NCI-H2081 (cell line): ENCODE measurements around the gene UBD.

Experiments
- DNase-seq, 2 experiments: peaks; one replicate each; lab custom pipeline; 2025; lab: John Stamatoyannopoulos, UW

UBD gene

DNA sequence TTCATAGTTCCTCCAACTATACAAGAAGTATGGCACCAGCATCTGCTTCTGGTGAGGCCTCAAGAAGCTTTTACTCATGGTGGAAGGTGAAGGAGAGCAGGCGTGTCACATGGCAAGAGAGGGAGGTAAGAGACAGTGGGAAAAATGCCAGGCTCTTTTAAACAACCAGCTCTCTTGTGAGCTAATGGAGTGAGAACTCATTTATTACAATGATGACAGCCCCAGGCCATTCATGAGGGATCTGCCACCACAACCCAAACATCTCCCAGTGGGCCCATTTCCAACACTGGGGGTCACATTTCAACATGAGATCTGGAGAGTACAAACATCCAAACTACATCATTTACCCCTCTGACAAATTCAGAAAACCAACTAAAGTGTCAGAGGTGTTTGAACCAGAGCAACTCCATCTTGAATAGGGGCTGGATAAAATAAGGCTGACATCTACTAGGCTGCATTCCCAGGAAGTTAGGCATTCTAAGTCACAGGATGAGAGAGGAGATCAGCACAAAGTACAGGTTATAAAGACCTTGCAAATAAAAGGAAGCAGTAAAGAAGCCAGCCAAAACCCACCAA is 2.2 kb upstream of the UBD start:
- DNase-seq, result no peak

DNA sequence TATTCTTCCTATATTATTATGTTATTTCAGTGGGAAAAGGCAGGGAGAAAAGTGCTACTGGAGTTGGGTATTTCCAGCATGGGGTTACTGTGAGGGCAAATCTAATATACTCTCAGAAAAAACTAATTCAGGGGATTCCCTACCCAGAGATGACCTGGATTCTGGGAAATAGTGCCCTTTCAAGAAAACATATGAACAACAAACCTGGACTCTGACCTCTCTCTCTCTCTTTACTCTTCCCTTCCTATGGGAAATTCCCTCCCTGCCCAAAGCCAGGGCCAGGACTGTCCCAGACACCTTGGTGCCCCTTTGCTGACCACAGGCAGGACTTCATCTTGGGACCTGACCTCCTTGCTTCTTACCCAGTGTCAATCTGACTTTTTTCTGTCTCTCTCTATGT is 1.6 kb upstream of the UBD start:
- no peak for DNase-seq

DNA sequence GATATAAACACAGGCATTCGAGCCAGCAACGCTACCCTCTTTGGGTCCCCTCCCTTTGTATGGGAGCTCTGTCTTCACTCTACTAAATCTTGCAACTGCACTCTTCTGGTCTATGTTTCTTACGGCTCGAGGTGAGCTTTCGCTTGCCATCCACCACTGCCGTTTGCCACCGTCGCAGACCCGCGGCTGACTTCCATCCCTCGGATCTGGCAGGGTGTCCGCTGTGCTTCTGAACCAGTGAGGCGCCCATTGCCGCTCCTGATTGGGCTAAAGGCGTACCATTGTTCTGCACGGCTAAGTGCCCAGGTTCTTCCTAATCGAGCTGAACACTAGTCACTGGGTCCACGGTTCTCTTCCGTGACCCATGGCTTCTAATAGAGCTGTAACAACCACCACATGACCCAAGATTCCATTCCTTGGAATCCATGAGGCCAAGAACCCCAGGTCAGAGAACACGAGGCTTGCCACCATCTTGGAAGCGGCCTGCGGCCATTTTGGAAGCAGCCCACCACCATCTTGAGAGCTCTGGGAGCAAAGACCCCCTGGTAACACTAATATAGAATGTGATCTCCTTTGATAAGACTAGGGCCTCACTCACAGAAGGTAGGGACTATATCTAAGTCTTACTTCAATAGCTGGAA is 973 bp downstream of the UBD start:
- DNase-seq, result no peak

DNA sequence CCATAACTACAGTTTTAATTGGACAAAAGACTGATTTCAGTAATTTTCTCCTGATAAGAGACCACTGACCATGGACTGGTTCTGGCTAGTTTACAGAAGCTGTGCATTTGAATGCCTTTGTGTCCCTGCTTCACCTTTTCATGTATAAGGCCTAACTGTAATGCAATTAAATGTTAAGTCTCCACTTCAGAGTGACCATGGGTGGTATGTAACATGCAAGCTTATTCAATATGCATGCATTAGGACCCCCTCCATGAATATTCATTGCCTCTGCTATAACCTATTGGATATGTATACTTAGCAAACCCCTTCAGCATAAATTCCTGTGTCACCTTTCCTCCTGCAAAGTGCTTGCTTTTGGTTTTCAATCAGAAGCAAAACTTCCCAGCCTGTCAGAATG is 2.2 kb downstream of the UBD start:
- no peak for DNase-seq

DNA sequence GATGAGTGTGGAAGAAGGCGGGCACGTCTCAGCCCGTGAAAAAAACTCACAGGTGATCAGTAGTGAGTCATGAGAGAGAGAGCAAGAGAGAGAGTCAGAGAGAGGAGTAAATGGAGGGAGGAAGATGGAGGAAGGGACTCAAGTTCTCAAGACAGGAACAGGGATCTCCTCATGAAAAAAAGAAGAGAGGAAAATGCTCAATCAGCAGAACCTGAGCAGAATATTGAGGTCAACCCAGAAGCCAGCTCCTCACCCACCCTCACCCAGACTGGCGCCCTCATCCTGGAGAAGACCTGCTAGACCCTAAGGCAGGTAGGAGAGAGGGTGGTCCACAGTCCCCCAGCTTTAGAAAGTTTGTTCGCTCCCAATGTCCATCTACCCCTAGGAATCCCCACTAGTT is 4.8 kb downstream of the UBD start:
- DNase-seq, result no peak

DNA sequence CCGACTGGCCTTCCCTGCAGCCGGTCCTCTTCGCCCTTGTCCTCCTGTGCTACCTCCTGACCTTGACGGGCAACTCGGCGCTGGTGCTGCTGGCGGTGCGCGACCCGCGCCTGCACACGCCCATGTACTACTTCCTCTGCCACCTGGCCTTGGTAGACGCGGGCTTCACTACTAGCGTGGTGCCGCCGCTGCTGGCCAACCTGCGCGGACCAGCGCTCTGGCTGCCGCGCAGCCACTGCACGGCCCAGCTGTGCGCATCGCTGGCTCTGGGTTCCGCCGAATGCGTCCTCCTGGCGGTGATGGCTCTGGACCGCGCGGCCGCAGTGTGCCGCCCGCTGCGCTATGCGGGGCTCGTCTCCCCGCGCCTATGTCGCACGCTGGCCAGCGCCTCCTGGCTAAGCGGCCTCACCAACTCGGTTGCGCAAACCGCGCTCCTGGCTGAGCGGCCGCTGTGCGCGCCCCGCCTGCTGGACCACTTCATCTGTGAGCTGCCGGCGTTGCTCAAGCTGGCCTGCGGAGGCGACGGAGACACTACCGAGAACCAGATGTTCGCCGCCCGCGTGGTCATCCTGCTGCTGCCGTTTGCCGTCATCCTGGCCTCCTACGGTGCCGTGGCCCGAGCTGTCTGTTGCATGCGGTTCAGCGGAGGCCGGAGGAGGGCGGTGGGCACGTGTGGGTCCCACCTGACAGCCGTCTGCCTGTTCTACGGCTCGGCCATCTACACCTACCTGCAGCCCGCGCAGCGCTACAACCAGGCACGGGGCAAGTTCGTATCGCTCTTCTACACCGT is 6.1 kb downstream of the UBD start:
- DNase-seq, result no peak

DNA sequence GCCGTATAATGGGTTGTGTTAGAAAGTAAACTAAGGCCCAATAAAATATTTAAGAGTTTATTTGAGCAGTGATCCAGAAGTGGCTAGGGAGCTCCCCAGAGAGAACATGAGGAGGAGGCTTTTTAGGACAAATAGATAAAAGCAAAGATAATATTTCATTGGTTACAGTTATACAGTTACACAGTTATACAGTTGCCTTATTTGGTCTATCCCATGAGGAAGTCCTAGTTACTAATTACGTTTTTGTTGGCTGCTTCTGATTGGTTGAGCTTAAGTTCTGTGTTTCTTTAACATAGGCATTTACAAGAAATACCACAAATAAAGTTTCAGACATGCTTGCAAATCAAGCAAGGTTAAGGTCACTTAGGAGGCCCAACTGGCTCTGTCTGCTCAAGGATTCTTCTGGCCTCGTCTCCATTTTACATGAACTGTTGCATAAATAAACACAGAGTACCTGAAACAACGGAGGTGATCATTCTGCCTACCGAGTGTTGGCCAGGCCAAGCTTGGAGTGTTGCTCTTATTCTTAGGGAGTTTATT is 7.0 kb downstream of the UBD start:
- no peak for DNase-seq

DNA sequence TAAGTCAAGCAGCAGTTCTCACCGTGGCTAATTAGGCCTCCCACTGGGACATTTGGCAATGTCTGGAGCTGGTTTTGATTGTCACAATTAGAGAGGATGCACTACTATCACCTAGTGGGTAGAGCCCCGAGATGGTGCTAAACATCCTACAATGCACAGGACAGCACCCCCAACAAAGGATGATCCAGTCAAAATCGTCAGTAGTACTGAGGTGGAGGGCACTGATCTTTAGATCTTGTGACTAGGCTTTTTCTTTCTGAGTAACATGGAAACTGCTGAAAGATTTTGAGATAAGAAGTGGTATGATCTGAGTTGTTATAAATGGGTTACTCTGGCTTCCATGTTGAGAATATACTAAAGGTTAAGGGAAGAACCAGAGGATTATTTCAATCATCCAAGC is 12.0 kb downstream of the UBD start:
- DNase-seq, result no peak

DNA sequence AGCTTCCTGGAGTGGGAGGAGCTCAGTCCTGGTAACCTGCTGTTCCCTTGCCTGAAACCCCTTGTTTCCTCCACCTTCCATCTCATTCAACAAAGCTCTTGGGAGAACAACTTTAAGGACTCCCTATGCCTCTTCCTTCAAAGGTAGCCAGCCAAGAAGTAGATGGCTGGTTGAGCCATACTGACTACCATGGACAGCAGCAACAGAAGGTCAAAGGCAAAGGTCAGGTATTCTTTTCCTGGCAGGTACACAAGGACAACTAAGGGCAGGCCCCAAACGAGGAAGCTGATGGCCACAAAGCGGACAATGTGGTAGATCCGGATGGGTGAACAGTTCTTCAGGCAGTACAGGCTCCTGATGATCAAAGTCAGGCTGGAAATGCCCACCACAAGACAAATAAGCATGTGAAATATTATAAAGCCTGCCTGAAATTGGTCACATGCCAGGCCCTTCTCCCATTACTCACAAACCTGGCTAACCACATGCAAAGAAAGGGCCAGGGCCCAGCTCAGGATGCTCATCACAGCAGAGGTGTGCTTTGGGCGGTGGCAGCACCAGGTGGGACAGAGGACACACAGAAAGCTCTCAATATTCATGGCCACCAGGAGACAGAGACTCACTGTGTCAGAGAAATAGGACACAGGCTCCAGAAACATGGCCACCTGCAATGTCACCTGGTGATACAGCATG is 21.7 kb downstream of the UBD start:
- no peak for DNase-seq

DNA sequence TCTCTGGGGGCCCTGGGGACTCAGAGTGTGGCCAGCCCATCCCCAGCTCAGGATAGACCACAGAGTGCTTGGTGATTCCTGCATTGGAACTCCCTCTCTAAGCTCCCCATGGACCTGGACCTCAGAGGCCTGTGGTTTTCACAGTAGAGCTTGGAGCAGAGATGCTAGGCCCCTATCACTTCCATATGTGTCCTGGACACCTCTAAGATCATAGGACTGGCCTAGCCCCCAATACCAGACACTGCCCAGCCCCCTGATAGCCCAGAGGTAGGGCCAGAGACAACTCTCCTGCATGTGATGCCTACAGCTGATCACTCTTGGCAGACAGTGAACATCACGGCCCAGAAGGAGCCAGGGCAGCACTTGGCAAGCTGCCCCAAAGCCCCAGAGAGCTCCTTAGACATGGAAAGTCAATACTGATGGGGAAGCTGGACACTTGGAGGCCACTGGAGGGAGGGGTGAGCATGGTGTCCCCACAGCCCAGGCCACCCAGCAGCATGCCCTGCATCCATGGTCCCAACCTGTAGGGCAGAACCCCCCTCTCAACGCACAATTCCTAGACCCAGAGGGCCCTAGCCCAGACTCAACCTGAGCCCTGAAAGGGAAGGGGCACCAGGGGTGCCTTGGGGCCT is 27.1 kb downstream of the UBD start:
- no peak for DNase-seq

DNA sequence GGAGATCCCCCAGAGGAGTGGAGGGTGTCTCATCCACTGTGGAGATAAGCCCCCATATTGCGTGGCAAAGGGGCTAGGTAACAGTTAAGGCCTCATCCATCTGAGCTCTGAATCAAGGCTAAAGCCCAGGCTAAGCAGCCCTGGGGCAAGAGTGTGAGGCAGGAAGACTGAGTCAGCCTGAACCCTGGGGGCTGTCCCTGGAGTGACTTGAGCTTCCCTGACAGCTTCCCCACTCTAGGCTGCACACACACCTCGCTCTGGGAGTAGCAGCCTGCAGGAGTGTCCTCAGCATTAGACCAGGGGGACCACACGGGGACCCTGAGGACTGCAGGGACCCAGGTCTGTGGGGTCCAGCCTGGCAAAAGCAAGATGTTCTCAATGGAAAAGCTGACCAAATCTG is 27.9 kb downstream of the UBD start:
- DNase-seq, result no peak

DNA sequence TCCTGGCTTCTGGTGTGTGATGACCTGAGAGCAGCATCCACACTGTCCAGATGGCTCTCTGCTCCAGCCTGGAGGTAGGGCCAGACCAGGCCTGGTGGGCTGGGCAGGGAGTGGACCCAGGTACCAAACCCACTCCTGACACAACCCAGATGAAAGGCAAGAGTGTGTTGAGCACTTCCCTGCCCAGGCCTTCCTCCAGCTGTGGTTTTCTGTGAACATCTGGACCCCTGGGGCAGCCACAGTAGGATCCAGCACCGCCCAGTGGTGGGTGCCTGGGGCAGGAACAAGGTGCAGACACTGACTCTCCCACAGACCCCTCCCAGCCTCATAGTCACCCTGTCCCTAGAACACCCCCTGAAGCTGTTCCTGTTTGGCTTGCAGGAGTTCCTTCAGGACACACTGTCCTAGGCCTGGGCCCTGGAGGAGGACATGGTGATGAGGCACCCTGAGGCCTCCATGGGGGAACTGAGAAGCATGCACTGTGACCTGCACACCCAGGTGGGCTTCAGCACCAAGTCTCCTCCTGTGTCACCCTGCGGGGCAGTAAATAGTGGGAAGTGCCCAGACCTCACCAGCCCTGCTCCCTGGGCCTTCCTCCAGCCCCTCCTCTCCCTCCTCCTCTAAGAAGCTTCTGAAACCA is 28.7 kb downstream of the UBD start:
- no peak for DNase-seq

DNA sequence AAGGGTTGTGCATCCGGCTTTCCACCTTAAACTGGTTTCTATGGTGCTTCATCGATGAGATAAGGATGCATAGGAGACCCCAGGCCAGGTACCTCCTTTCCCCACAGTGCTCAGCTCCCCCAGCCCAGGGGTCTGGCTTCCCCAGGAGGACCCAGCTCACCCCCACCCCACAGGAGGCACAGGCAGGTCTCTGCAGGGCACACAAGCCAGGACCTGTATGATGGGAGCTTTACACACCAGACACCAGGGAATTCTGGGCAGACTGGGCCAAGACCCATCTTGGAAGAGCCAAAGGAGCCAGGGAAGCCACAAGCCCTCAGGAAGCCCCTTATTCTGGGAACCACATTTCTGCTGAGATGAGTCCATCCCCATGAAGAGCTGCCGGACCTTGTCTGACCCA is 29.6 kb downstream of the UBD start:
- DNase-seq, result no peak

DNA sequence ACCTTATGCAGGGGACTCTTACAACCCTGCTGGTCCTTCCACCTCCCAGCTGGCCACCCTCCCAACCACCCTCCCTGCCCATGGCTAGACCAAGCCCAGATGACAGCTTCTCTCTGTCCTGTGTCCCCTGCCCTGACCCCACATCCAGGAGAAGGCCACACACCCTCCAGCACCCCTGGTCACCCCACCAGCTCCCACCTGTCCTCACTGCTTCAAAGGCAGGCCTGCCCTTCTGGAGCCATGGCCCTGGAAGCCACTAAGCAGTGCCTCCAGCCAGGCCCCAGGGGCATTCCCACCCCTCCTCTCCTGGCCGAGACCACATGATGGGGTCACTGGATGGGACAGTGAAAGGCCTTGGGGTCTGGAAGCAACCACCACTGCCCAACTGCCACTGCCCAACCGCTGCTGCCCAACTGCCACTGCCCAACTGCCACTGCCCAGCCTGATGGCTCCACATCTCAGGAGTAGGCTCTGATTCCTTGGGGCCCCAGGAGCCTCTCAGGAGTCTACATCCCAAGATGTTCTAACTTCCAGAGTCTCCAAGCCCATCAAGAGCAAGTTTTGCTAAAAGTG is 30.5 kb downstream of the UBD start:
- DNase-seq, result no peak

DNA sequence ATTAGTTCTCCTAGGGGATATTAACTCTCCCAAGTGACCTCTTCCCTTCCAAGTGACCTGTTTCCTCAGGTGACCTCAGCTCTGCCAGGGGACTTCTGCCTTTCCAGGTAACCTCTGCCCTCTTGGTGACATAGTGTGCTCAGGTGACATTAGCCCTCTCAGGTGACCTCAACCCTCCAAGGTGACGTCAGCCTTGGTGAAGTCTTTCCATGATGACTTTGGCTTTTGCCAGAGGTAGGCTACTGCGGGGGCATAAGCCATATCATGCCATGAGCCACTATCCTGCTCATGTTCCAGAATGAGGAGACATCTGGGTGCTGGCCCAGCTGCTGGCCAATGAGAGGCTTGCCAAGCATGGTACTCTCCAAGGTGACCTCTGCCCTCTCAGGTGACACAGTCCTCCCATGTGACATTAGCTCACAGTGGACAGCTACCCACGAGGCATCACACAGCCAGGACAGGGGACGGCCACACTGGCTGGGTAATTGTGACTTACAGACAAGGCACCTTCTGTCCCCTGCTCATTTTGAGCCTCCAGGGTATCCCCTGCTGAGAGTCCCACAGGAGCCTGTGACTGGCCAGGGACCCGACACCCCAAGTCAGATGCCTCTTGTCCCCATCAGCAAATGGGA is 31.1 kb downstream of the UBD start:
- no peak for DNase-seq

DNA sequence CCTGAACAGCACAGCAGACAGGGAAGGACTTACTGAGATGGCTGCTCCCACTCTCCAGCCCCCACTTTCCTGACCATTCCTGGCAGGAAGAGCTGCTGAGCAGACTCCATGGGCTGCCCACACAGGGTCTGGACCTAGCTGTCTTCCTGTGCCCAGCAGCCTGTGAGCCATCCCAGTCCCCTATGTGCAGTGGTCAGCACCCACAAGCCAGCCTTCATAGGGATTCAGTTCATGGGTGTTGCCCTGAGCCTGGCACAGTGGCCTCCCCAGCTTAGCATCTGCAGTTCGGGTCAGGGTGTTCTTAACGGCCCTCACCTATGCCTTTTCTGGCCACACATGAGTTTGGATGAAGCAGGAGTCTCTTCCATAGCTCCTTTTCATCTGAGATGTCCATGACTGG is 32.0 kb downstream of the UBD start:
- no peak for DNase-seq

DNA sequence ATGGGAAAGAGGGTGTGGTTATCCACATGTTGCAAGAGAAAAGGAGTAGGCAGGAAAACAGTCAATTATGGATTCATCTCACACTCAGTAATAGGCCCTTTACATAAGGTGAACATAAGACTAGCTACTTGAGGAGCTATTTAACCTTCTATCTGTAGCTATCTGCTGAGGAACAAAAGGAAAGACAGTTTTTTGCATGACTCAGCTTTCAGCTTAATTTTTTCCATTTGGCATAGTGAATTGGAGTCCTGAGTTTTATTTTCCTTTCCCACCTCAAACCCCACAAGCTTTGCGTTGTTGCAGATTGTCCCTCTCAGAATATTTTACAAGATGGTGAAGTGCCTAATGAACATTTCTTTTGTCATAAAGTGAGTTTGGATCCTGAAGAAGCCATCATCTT is 32.4 kb downstream of the UBD start:
- no peak for DNase-seq

DNA sequence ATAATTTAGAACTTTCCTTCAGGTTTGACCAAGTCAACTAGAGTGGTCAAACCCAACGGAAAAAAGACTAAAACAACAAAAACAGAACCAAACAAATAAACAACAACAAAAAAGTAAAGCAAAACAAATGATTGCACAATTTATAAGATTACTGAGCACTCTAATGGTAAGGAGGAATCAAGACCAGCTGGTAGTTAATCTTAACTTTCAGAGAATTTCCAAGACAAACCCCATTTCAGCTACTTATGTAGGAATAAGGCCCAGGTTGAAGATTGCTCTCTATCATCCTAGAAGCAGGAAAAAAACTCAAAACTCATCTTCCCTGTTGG is 34.3 kb downstream of the UBD start:
- no peak for DNase-seq

DNA sequence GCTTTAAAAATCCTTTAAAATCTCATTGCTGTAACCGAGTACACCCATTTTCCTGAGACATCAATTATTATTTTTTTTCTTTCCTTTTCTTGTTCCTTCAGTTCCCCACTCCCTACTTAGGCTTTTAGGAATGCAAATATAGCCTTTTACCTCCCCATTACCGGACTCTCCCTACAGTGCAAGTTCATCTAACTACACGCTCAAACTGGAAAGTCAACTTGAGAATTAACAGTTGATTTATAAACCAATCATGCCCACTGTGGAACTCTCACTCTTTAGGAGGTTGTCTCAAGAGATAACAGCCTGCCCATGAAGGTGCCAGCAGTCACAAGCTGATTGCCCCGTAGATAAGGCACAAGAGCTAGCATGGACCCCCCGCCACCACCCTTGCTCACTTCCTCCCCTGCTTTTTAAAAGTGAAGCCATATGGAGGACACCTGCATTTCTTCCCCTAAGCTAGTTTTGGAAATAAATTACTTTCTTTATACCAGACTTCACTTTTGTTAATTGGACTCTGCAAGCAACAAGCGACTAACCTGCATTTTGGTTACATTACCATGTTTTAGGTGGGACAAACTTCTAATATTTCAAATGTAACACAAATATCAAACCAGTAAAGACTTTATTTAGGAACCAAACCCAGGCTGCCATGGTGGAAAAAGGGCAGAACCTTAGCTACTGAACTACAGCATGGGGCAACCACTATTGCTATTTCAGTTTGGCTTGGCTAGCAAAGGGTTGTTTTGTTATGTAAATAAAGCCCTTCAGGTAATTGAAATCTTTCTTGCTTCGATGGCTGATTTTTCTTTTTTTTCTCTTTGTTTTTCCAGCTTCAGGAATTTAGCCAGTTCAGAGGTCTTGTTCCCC is 34.9 kb downstream of the UBD start:
- no peak for DNase-seq

DNA sequence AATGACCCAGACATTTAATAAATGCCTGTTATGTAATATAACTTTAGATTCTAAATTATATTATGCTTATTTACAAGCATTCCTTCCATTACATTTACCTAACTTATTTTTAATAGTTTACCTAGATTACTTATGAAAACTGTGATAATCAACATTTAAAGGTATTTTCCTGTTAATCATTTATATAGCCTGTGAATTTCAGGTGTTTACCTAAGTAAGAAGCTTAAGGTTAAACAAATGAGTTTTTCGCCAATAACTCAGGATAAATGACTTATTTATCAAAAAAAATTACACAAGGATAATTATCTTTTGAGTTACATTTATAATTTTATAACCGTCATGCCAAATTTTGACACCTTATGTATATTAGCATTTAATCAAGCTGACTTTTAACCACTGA is 35.5 kb downstream of the UBD start:
- no peak for DNase-seq
